Ascending aorta (tissue), 2 donors: ENCODE results near the gene MMP25. TPM values are rescaled to one million over a fixed set of nuclear protein-coding genes. Genes with fewer than 3 reads are reported as not detected.

ENCODE experiments used
- DNase-seq, 2 donors: peaks; one replicate each; pipeline ENCODE4 v3.0.0-alpha.2; 2019; ENCODE audit warnings: low spot score in 2 of 2
- H3K27ac ChIP-seq, 2 donors: fragments of 200-600 bp; sonication (generic); one replicate each; pipeline ENCODE4 v1.5.1; 2016 to 2017; ENCODE audit warnings: mild to moderate bottlenecking in 1 of 2
- H3K27me3 ChIP-seq: fragments of 200-600 bp; sonication (generic); one replicate; pipeline ENCODE4 v1.5.1; 2017
- H3K36me3 ChIP-seq, 2 donors: fragments of 200-600 bp; sonication (generic); one replicate each; pipeline ENCODE4 v1.5.1; 2016
- H3K4me1 ChIP-seq, 2 donors: fragments of 200-600 bp; sonication (generic); one replicate each; pipeline ENCODE4 v1.5.1; 2016 to 2017; ENCODE audit warnings: mild to moderate bottlenecking in 1 of 2
- H3K4me3 ChIP-seq, 2 donors: fragments of 200-600 bp; sonication (generic); one replicate each; pipeline ENCODE4 v1.5.1; 2016 to 2017; ENCODE audit warnings: mild to moderate bottlenecking in 1 of 2
- H3K9me3 ChIP-seq, 2 donors: fragments of 200-600 bp; sonication (generic); one replicate each; pipeline ENCODE4 v1.5.1; 2016
- CTCF ChIP-seq, 3 experiments: fragments of 200-600 bp in 2 of 3; fragments of 450-650 bp in 1 of 3; sonication (generic) in 2 of 3; IDR thresholded peaks; one replicate each; pipeline ENCODE4 v1.5.1; 2016 to 2019; ENCODE audit warnings: antibody characterized with exemption in 3 of 3, mild to moderate bottlenecking in 1 of 3, moderate library complexity in 1 of 3
- intact Hi-C: fragments of 100-400 bp; cut with DNase I; formaldehyde crosslinking; loops from one replicate; pipeline ENCODE4 v1.15.1; 2023
- total RNA-seq: library from RNA; depleted of rRNA; stranded (reverse); fragments of >200 nt; gene quantifications from one replicate; pipeline ENCODE4 v1.1.0, GENCODE V29; 2016

Gene MMP25
- total RNA-seq, 1 donor from 2014 or later = 0.21 TPM

DNA sequence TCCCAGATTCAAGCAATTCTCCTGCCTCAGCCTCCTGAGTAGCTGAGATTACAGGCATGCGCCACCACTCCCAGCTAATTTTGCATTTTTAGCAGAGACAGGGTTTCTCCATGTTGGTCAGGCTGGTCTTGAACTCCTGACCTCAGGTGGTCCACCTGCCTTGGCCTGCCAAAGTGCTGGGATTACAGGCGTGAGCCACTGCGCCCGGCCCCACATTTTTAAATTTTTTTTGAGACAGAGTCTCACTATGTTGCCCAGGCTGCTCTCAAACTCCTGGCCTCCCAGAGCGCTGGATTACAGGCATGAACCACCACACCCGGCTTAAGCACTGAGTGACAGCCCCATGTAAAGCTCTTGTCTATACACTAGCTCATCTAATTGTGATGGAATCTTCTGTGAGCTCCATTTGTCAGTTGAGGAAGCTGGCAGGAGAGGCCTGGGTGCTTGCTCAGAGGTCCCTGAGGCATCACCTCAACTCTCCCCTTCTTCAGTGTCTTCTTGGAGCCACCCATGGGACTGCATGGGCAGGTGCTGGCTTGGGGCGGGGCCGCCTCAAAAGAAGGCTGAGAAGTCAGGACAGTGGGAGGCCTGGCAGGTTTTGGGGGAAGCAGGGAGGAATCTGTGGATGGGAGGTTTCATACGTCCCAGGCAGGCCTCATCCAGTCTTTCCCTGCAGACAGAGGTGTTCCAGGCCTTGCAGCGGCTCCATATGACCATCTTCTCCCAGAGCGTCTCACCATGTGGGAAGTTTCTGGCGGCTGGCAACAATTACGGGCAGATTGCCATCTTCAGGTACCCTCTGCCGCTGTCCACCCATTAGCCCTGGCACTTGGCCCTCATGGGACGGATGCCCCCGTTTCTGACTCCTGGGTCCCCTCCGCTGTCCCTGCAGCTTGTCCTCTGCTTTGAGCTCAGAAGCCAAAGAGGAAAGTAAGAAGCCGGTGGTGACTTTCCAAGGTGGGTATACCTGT lies 21.0 kb upstream of the MMP25 start:
- no peak overlapping the region for H3K4me3 ChIP-seq
- H3K36me3 ChIP-seq = peaks cover 18 to 20% of the 10 kb centered on the region in 2 donors
- DNase-seq = no peak
- peak in 1 of 3 experiments; percentile 1 for TF ChIP-seq CTCF (IDR thresholded peaks at IDR 0.05)
- peaks cover 9 to 31% of the 10 kb centered on the region in 2 donors for H3K4me1 ChIP-seq
- H3K27ac ChIP-seq = no peak overlapping the region
- intact Hi-C loops = loop anchor here (10.0 kb wide), 2 partner anchors 239 to 491 kb away; partner anchors contain the start of genes CEMP1 and PDPK1
- H3K9me3 ChIP-seq = no peaks in the 10 kb centered on the region
- no peaks in the 10 kb centered on the region for H3K27me3 ChIP-seq

DNA sequence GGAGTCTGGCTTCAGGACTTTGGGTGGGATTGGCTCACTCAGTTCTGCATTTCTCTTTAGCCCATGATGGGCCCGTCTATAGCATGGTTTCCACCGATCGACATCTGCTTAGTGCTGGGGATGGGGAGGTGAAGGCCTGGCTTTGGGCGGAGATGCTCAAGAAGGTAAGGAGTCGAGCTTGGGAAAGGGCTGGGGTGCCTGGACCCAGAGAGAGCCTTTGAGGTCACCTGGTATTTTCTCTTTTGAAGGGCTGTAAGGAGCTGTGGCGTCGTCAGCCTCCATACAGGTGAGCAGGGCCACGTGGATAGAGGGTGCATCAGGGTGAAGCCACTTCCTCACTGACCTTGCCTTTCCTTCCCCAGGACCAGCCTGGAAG lies 20.4 kb upstream of the MMP25 start:
- TF ChIP-seq CTCF (IDR thresholded peaks at IDR 0.05) = no peak
- intact Hi-C loops = loop anchor here (10.0 kb wide), 2 partner anchors 239 to 491 kb away; partner anchors contain the start of genes CEMP1 and PDPK1
- Histone ChIP-seq H3K27ac (no peak overlapping the region), H3K4me3 (no peak overlapping the region), H3K4me1 (peaks cover 9 to 31% of the 10 kb centered on the region in 2 donors), H3K27me3 (no peaks in the 10 kb centered on the region), H3K36me3 (peaks cover 18 to 20% of the 10 kb centered on the region in 2 donors), H3K9me3 (no peaks in the 10 kb centered on the region)
- no peak for DNase-seq

DNA sequence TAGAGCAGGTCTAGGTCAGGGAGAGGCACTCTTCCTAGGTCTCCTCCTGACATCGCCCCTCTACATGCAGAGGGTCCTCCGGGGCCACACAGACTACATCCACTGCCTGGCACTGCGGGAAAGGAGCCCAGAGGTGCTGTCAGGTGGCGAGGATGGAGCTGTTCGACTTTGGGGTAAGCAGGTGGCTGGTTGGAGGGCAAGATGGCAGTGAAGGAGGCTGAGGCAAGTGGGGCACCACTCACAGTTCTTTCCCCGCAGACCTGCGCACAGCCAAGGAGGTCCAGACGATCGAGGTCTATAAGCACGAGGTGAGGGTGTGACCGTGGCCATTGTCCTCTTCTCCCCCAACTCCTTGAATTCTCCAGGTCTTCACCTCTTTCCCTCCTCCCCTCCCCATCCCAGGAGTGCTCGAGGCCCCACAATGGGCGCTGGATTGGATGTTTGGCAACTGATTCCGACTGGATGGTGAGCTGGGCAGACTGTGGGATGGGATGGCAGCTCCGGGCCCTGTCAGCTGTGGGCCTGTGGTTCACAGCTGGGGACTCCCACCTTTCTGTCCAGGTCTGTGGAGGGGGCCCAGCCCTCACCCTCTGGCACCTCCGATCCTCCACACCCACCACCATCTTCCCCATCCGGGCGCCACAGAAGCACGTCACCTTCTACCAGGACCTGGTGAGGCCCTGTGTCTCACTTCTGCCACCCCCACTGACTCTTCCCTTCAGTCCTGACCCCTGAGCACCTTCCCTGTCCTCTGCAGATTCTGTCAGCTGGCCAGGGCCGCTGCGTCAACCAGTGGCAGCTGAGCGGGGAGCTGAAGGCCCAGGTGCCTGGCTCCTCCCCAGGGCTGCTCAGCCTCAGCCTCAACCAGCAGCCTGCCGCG lies 19.5 kb upstream of the MMP25 start:
- peaks cover 18 to 20% of the 10 kb centered on the region in 2 donors for H3K36me3 ChIP-seq
- no peaks in the 10 kb centered on the region for H3K9me3 ChIP-seq
- H3K4me3 ChIP-seq = no peak overlapping the region
- TF ChIP-seq CTCF (IDR thresholded peaks at IDR 0.05) = no peak
- H3K27me3 ChIP-seq = no peaks in the 10 kb centered on the region
- DNase-seq = no peak
- H3K27ac ChIP-seq = no peak overlapping the region
- peaks cover 9 to 30% of the 10 kb centered on the region in 2 donors for H3K4me1 ChIP-seq
- intact Hi-C loops = loop anchor here (10.0 kb wide), 2 partner anchors 238 to 492 kb away; partner anchors contain the start of genes CEMP1 and PDPK1

DNA sequence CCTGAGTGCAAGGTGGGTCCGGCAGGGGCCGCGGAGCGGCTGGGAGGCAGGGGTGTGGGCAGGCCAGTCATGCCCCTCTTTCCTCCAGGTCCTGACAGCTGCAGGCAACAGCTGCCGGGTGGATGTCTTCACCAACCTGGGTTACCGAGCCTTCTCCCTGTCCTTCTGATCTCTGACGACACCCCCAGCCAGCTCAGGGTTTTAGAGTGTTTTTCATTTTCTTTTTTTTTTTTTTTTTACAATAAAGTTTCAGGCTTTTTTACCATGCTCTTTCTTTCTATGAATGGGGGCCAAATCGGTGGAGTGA lies 18.9 kb upstream of the MMP25 start:
- TF ChIP-seq CTCF (IDR thresholded peaks at IDR 0.05) = no peak
- Histone ChIP-seq H3K27ac (no peak overlapping the region), H3K4me1 (peaks cover 9 to 27% of the 10 kb centered on the region in 2 donors), H3K27me3 (no peaks in the 10 kb centered on the region), H3K36me3 (peaks cover 18 to 20% of the 10 kb centered on the region in 2 donors), H3K4me3 (no peak overlapping the region), H3K9me3 (no peaks in the 10 kb centered on the region)
- no peak for DNase-seq
- intact Hi-C loops = loop anchor here (10.0 kb wide), 2 partner anchors 237 to 493 kb away; partner anchors contain the start of genes CEMP1 and PDPK1

DNA sequence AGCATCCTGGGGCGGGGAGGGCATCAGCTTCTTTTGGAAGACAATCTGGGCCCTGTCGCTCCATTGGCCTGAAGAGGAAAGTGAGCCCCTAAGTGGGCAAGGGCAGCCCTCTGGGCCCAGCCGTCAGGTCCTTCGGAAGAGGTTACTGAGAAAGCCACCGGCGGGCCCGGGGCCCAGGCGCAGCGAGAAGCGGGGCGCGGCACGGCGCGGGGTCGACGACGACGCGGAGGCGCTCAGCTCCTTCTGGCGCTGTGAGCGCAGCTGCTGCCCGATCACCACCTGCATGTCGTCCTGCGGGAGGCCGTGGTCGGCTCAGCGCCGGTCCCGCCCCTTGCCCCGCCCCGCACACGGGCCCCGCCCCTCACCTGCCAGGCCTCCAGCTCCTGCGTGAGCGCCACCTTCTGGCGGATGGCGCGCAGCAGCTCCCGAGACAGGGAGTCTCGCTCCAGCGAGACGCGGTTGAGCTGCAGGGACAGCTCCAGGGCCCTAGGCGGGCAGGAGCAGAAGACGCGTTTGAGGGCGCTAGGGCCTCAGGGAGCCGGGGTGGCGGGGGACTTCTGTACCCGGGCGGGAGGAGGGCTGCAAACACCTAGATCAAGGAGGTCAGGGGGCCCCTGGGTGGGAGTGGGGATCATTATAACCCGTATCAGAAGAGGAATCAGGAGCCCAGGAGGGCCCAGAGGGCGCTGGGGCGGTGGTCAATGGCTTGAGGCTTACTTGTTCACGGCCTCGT lies 18.2 kb upstream of the MMP25 start:
- intact Hi-C loops = loop anchor here (2.0 to 10.0 kb wide), 3 partner anchors 31 to 493 kb away; partner anchors contain the start of genes CEMP1 and PDPK1

More for the DNA sequence above, 18.2 kb upstream of the MMP25 start:
- Histone ChIP-seq H3K9me3 (no peaks in the 10 kb centered on the region), H3K4me3 (no peak overlapping the region), H3K4me1 (peaks cover 2 to 21% of the 10 kb centered on the region in 2 donors), H3K27ac (no peak overlapping the region), H3K27me3 (no peaks in the 10 kb centered on the region), H3K36me3 (peaks cover 18 to 20% of the 10 kb centered on the region in 2 donors)
- TF ChIP-seq CTCF (IDR thresholded peaks at IDR 0.05) = peak; percentile 57 to 73 (median 65)
- DNase-seq = peak; percentile 38 to 84
